ENCODE results near the gene SNX33.

- TF ChIP-seq CTCF (IDR thresholded peaks at IDR 0.05) = no peak
- no peak for TF ChIP-seq POLR2A (IDR thresholded peaks at IDR 0.05)
Observed at GRCh38 chr15:75631935-75632334, 15.8 kb upstream of the SNX33 start.
